ENCODE measurements around the gene RPL36.

DNA sequence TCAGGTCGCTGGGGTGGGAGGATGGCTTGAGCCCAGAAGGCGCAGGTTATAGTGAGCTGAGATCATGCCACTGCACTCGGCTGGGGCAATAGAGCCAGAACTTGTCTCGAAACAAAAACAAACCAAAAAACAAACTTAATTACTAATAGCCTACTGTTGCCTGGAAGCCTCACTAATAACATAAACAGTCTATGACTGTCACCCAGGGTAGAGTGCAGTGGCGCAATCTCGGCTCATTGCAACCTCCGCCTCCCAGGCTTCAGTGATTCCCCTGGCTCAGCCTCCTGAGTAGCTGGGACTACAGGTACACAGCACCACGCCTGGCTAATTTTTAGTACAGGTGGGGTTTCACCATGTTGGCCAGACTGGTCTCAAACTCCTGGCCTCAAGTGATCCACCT, 48.3 kb downstream of the RPL36 start:
- TF ChIP-seq FOXA1 (IDR thresholded peaks at IDR 0.05) (no peak), TARDBP (IDR thresholded peaks at IDR 0.05) (no peak), SP1 (IDR thresholded peaks at IDR 0.05) (no peak), SUZ12 (IDR thresholded peaks at IDR 0.05) (no peak), LEF1 (IDR thresholded peaks at IDR 0.05; ENCODE audit: borderline replicate concordance) (no peak), ARNT (IDR thresholded peaks at IDR 0.05) (no peak), ZNF384 (IDR thresholded peaks at IDR 0.05) (no peak)

Measured in HEK293T (cell line).